H1 (cell line): ENCODE measurements around the gene PGLYRP4. TPM values are rescaled to one million over a fixed set of nuclear protein-coding genes. Genes with fewer than 3 reads are reported as not detected.

Source experiments
- CTBP2 ChIP-seq: IDR thresholded peaks from 2 replicates; pipeline ENCODE4 v1.7.0; 2011; ENCODE audit warnings: borderline replicate concordance, mild to moderate bottlenecking, moderate library complexity, mixed read lengths, low read length; ENCODE audit not compliant: insufficient read depth, insufficient read length
- polyA plus RNA-seq, 7 experiments: library from polyadenylated mRNA; depleted of rRNA in 3 of 7; stranded (reverse) in 5 of 7; unstranded in 2 of 7; fragments of >200 nt in 5 of 7; fragments of 200-250 nt in 2 of 7; gene quantifications; 1 replicate in 5 of 7; 2 replicates in 1 of 7; 4 replicates in 1 of 7; pipeline versions ENCODE4 v1.2.1 to v1.2.3, GENCODE V29; 2011 to 2013; ENCODE audit warnings: missing spikeins in 2 of 7, mixed read lengths in 2 of 7
- total RNA-seq: library from RNA; stranded (reverse); fragmentation: NEBNext Ultra II Directional; extraction: Animal tissue kit (Norgen Biotek cat#: 25700); gene quantifications from 2 replicates; pipeline ENCODE4 v1.2.1, GENCODE V29; 2021

PGLYRP4 gene
- total and polyA plus RNA-seq, 2 of the 8 experiments (the other 6 are each of a cell fraction or from before 2014, with no cell fraction given), result not detected

DNA sequence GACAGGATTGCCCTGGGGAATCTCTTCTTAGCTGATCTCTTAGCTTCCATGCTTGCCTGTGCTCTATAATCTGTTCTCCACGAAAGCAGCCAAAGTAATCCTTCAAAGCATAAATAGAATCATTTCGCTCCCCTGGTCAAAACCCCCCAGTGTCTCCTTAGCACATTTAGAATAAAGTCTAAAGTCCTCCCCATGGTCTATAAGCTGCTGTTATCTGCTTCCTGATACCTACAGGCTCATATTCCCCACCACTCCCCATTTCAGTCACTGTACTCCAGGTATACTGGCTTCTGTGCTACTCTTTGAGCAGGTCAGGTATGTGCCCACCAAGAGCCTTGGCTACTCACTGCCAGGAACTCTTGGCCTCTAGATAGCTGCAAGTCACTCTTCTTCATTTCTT, 23.9 kb upstream of the PGLYRP4 start (continued):
- no peak for TF ChIP-seq CTBP2
